GM19324 (cell line): ENCODE measurements around the gene IDI2.
"Not testable (repeated sequence)": the region's sequence is repeated elsewhere in the genome, so short reads cannot be mapped to it uniquely, and the experiment has no call there.

Experiments
- ATAC-seq: cut with Tn5 transposase; IDR thresholded peaks from one replicate; pipeline ENCODE4 v1.9.1; 2021; ENCODE audit warnings: mild to moderate bottlenecking, moderate library complexity; ENCODE audit not compliant: unreplicated experiment, low FRiP score

IDI2 gene

DNA sequence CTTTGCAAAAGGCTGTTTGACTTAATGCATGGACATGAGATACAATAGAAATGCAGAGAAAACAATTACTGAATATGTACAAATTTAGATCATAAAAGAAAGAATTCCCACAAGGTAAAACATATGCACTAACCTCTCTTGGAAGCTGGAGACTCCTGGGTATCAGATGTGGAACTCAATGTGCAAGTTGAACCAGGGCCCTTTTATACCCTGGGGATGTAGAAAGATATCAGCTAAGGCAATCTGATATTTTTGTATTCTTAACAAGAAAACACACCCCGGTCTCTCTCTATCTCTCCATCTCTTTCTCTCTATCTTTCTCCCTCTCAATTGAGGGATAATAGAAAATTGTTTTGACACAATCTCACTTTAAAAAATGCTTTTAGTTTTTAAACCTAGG lies at the start of gene IDI2:
Gene IDI2, minus strand, starts transcription at position 177 of the 400 bp plus-strand sequence. CDS start 1,136 bp downstream, outside the sequence.
- ATAC-seq = no peak

DNA sequence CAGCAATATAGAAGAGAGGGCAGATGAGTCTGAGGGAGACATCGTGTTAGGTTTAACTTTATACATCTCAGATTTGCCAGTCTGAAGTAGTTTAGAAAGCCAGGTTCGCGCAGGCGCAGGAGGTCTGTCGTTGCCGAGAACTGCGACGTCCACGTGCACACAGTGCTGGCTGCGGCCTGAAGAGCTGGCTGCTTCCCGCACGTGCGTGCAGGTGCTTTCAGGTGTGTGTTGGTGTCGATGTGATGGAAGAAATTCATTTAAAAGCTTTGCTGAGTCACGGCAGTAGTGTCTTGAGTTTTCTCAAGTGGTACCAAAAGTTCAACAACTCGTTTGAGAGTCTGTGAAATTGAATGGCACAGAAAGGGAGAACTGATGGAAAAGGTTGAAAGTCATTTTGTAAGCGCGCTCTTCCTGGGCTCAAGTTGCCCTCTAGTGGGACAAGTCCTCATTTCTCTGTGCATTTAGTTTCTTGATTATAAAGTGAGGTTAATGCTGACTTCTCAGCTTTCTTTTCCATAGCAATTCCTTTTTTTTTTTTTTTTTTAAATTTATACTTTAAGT lies 49.2 kb upstream of the IDI2 start:
- ATAC-seq = no peak

DNA sequence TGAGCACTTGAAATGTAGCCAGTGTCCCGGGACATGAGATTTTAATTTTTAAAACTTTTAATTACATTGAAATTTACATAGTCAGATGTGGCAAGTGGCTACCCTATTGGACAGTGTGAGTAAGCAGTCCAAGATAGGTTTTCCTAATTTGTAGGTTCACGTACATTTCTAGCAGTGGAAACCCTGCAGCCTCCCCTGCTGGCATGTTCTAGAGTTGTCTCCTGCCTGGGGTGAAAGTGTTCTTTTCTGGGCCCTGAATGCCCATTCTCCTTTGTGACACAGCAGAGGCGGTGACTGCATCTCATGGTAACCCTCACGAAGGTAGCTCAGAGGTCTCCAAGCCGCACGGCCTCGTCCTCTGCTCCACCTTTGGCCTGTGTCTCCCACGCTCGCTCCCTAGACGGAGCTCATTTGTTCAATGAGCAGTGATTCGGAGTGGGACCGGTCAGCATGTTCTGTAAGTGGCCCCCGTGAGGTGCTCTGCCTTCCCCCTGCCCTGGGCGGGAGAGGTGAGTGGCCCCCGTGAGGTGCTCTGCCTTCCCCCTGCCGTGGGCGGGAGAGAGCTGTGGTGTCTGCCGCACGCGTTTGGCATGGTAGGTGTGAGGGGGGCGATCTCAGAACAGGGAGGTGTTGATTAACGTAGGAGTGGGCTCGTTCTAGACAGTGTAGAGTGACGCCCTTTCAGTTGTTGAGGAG lies 48.5 kb upstream of the IDI2 start:
- no peak for ATAC-seq

GRCh38 chr10:1070919-1071318 lies 45.3 kb upstream of the IDI2 start:
- ATAC-seq = no peak

- ATAC-seq = no peak
These were observed 43.0 kb upstream of the IDI2 start for GRCh38 chr10:1068380-1069361.

- not testable (repeated sequence) for ATAC-seq
These were observed 41.1 kb upstream of the IDI2 start for GRCh38 chr10:1066734-1067133.

DNA sequence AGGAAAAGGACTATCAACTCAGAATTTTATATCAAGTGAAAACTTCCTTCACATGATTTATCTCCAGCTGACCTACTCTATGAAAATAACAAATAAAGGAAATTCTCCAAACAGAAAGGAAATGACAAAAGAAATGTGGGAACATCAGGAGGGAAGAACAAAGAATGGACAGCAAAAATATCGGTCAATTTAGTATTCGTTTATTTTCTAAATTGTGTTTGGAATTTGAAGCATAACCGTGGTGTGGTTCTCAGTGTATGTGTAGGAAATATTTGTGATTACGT lies 39.2 kb upstream of the IDI2 start:
- ATAC-seq = no peak

GRCh38 chr10:1063232-1063865 lies 37.7 kb upstream of the IDI2 start:
- no peak for ATAC-seq

DNA sequence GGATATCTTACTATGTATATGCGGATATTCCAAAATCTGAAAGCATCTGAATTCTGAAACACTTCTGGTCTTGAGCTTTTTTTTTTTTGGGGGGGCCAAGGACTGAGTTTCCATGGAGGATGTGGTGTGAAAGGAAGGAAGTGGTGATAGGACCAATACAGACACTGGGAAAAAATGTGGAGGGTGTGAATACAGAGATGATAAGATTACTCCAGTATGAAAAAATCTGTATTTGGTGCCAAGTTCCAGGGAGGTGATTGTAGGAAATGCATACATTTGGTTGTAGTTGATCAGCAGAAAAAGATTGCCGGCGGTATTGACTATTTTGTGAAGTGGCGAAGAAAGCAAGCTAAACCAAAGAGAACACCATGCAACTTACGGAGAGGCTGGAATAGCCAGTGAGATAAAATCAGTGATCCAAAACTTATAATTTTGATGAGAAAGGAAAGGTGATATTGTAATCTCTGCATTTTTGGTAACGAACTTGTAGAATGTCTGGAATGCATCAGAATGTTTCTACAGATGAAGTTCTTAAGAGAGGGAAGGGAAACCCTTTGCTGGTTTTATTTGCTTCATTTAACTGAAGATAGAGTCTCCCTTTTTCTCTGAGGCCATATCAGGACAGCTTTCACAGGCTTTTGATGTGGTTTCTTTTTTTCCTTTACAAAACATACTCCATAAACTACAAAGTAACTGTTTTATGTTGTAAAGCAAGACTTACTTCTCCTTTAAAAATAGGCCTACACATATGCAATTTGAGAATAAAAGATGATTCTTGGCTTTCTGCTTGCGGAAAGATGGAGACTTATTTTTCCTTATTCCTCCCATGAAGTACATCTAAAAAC lies 36.5 kb upstream of the IDI2 start:
- ATAC-seq = no peak

DNA sequence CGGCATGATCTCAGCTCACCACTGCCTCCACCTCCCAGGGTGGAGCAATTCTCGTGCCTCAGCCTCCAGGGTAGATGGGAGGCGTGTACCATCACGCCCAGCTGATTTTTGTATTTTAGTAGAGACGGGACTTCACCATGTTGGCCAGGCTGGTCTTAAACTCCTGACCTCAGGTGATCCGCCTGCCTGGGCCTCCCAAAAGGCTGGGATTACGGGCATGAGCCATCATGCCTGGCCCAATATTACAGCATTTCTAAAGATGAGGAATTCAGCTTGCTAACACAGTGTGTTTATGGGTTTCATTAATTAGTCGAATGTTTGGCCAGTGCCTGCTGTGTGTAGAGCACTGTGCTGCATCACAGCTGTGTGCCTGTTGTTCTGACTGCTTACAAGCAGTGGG lies 34.2 kb upstream of the IDI2 start:
- ATAC-seq = no peak

- no peak for ATAC-seq
These were observed 32.4 kb upstream of the IDI2 start for GRCh38 chr10:1058017-1058416.

- ATAC-seq = no peak
These were observed 31.5 kb upstream of the IDI2 start for GRCh38 chr10:1057106-1057657.

DNA sequence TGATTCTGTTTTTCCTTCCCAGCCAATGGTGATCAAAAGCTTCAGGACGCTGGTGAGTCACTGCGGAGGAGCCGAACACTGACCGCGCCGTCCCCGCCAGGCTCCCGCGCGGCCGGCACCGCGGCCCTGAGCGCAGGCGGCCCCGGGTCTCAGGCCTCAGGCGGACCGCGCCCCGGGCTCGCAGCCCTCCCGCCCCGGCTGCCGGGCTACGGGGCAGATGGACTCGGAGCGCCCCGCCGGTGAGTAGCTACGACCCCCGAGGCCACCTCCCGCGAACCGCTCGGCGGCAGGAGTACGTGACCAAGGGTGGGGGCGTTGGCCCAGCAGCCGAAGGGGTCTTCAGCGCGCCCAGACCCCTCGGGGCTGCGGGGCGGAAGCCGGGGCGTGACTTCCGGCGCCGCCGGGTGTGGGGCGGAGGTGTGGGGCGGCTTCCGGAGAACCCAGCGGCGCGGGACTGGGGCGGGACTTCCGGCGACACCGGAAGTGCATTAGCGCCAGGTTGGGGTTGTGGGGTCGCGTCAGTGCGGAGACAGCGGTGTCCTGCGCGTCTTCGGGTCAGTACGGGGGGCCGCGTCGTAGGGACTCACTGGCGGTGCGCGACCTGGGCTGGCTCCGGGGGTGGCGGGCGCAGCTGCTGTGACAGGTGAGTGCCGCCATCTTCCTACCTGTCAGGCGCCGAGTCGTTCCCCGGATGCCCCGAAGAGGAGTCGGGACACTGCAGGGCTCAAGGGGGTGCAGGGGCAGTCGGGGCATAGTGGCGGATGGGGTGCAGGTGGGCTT lies 30.9 kb upstream of the IDI2 start, which contains the start of gene WDR37:
Gene WDR37, plus strand, starts transcription at position 60 of the 780 bp plus-strand sequence. CDS start 15,771 bp downstream, outside the sequence.
- peak; percentile 93 for ATAC-seq

- ATAC-seq = no peak
These were observed 29.0 kb upstream of the IDI2 start for GRCh38 chr10:1054684-1055083.

- ATAC-seq = no peak
These were observed 24.9 kb upstream of the IDI2 start for GRCh38 chr10:1050554-1050953.

- no peak for ATAC-seq
These were observed 24.5 kb upstream of the IDI2 start for GRCh38 chr10:1050145-1050544.

- no peak for ATAC-seq
These were observed 23.8 kb upstream of the IDI2 start for GRCh38 chr10:1049425-1049958.

- ATAC-seq = peak; percentile 89
These were observed 23.2 kb upstream of the IDI2 start, which contains the start of gene IDI1 for GRCh38 chr10:1048732-1049424. TSS of gene IDI1 (minus strand) at chr10:1049119. CDS start at chr10:1049003, 116 bp downstream.
